ENCODE data around the gene DLG3.

DLG3 gene

DNA sequence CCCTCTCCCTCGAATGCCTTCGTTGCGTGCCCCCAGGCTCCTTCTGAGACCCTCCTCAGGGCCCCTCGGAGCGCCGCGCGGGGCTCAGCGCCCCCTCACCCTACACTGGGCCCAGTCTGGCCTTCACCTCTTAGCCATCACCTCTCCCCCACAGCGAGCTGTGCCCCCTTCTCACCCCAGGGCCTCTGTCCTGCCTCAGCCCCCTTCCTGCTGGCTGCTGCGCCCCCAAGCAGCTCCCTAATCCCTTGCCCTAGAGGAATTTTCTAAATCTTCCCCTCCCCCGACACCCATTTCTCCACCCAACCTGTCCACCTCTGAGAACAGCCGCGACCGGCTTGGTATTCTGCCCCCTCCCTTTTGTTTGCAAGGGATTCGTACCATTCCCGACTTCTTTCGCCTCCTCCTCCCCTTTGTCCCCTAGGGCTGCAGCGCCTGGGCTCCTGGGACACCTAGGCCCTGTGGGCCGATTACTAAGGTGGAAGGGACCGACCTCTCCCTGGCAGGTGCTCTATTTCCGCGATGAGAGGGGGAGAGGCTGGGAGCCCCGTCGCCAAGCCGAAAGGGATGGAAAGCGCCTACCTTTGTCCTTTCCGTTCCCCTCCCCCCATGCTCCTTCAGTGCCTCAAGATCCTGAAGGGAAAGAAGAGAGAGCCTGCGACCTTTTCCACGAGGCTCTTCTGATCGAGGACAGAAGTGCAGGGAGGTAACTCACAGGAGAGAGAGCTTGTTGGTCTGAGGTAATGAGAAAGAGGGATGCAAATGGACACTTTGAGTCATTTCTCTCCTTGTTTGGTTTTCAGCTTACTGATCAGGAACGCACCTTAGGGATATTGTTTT lies 10.9 kb downstream of the DLG3 start:
- in situ Hi-C loops (cut with MboI; ENCODE audit: low sequenced_read_pairs, unreplicated experiment): loop anchor here (25.0 kb wide), 1 partner anchor 207 kb away; no protein-coding TSS in a partner anchor
- no peak for DNase-seq (ENCODE audit: low spot score)
- no peak for TF ChIP-seq CTCF (IDR thresholded peaks at IDR 0.05; ENCODE audit: borderline replicate concordance, control extremely low read depth, extremely low read depth, insufficient read depth, missing control alignments)

GRCh38 chrX:70456256-70456655 lies 11.6 kb downstream of the DLG3 start:
- in situ Hi-C loops (cut with MboI; ENCODE audit: low sequenced_read_pairs, unreplicated experiment): loop anchor here (25.0 kb wide), 1 partner anchor 206 kb away; no protein-coding TSS in a partner anchor
- DNase-seq (ENCODE audit: low spot score): no peak
- no peak for TF ChIP-seq CTCF (IDR thresholded peaks at IDR 0.05; ENCODE audit: borderline replicate concordance, control extremely low read depth, extremely low read depth, insufficient read depth, missing control alignments)

DNA sequence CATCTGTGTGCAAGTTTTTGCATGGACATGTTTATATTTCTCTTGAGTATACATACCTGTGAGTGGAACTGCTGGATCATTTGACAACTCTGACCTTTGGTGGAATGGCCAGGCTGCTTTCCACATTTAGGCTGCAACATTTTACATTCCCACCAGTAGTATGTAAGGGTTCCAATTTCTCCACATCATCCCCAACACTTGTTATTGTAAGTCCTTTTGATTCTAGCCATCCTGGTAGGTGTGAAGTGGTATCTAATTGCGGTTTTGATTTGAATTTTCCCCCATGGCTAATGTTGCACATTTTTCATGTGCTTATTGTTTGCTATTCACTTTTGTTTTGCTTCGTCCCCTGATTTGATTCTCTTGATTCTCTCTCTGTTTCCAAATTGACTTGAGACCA lies 16.4 kb downstream of the DLG3 start:
- DNase-seq (ENCODE audit: low spot score): no peak
- no peak for TF ChIP-seq CTCF (IDR thresholded peaks at IDR 0.05; ENCODE audit: borderline replicate concordance, control extremely low read depth, extremely low read depth, insufficient read depth, missing control alignments)
- in situ Hi-C loops (cut with MboI; ENCODE audit: low sequenced_read_pairs, unreplicated experiment): loop anchor here (25.0 kb wide), 1 partner anchor 201 kb away; no protein-coding TSS in a partner anchor

- no peak for DNase-seq (ENCODE audit: low spot score)
- in situ Hi-C loops (cut with MboI; ENCODE audit: low sequenced_read_pairs, unreplicated experiment): loop anchor here (25.0 kb wide), 1 partner anchor 198 kb away; no protein-coding TSS in a partner anchor
- no peak for TF ChIP-seq CTCF (IDR thresholded peaks at IDR 0.05; ENCODE audit: borderline replicate concordance, control extremely low read depth, extremely low read depth, insufficient read depth, missing control alignments)
Observed at GRCh38 chrX:70464051-70464450, 19.4 kb downstream of the DLG3 start.

DNA sequence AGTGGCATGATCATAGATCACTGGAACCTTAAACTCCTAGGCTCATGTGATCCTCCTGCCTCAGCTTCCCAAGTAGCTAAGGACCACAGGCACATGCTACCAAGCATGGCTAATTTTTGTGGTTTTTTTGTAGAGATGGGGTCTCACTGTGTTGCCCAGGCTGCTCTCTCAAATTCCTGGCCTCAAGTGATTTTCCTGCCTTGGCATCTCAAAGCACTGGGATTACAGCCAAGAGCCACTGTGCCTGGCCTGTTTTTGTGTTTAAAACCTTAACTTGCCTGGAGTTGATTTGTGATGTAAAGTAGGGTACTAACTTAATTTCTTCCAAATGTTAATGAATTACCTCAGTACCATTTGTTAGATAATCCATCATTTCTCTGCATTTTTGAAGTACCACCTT lies 22.3 kb downstream of the DLG3 start:
- DNase-seq (ENCODE audit: low spot score): no peak
- no peak for TF ChIP-seq CTCF (IDR thresholded peaks at IDR 0.05; ENCODE audit: borderline replicate concordance, control extremely low read depth, extremely low read depth, insufficient read depth, missing control alignments)
- in situ Hi-C loops (cut with MboI; ENCODE audit: low sequenced_read_pairs, unreplicated experiment): loop anchor here (25.0 kb wide), 1 partner anchor 195 kb away; no protein-coding TSS in a partner anchor

DNA sequence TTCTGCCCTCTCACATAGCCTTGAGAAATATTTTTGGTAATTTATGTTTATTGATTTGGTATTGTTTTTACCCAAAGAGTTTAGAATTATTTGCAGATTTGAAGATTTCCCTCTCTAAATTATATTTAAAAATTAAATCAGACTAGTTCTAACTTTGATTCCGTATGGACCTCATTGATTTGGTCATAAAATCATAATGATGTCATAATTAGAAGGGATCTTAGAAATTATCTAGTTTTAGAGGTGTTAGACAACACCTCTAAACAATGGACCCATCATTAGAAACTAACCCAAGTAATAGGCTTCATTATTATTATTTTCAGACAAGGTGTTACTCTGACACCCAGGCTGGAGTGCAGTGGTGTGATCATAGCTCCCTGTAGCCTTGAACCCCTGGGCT lies 24.1 kb downstream of the DLG3 start:
- no peak for DNase-seq (ENCODE audit: low spot score)
- in situ Hi-C loops (cut with MboI; ENCODE audit: low sequenced_read_pairs, unreplicated experiment): loop anchor here (25.0 kb wide), 1 partner anchor 194 kb away; no protein-coding TSS in a partner anchor

More for the DNA sequence above, 24.1 kb downstream of the DLG3 start:
- TF ChIP-seq CTCF (IDR thresholded peaks at IDR 0.05; ENCODE audit: borderline replicate concordance, control extremely low read depth, extremely low read depth, insufficient read depth, missing control alignments): no peak
